Esophagus muscularis mucosa (tissue), 4 donors: Measurements from ENCODE around the gene KYNU. TPM values are rescaled to one million over a fixed set of nuclear protein-coding genes. Genes with fewer than 3 reads are reported as not detected.
"Not testable (repeated sequence)": the region's sequence is repeated elsewhere in the genome, so short reads cannot be mapped to it uniquely, and the experiment has no call there.

Experiments used
- DNase-seq: peaks from one replicate; pipeline ENCODE4 v3.0.0-alpha.2; 2017; ENCODE audit errors: extremely low spot score
- H3K27ac ChIP-seq, 4 donors: fragments of 200-600 bp; sonication (generic); replicated peaks in 1 of 4; 1 replicate in 3 of 4; 2 replicates in 1 of 4; pipeline ENCODE4 v1.5.1; 2016 to 2019; ENCODE audit warnings: mild to moderate bottlenecking in 1 of 4
- H3K27me3 ChIP-seq, 4 donors: fragments of 200-600 bp; sonication (generic); one replicate each; pipeline versions ENCODE4 v1.5.1 to v1.6.0; 2016 to 2019
- H3K36me3 ChIP-seq, 4 donors: fragments of 200-600 bp; sonication (generic); one replicate each; pipeline ENCODE4 v1.5.1; 2016 to 2019
- H3K4me1 ChIP-seq, 4 donors: fragments of 200-600 bp; sonication (generic); one replicate each; pipeline ENCODE4 v1.5.1; 2016 to 2019
- H3K4me3 ChIP-seq, 4 donors: fragments of 200-600 bp; sonication (generic); 1 replicate in 2 of 4; 2 replicates in 2 of 4; pipeline ENCODE4 v1.5.1; 2016 to 2019; ENCODE audit warnings: mild to moderate bottlenecking in 4 of 4, moderate library complexity in 1 of 4
- H3K9me3 ChIP-seq, 4 donors: fragments of 200-600 bp; sonication (generic); 1 replicate in 3 of 4; 2 replicates in 1 of 4; pipeline ENCODE4 v1.5.1; 2016 to 2019
- EP300 ChIP-seq: sonication (generic); formaldehyde crosslinking; IDR thresholded peaks from one replicate; pipeline ENCODE4 v1.6.1; 2017; ENCODE audit warnings: antibody characterized with exemption
- POLR2A ChIP-seq: fragments of 450-650 bp; IDR thresholded peaks from one replicate; pipeline ENCODE4 v1.6.1; 2017; ENCODE audit warnings: antibody characterized with exemption, moderate library complexity, mild to moderate bottlenecking, low read depth
- POLR2AphosphoS5 ChIP-seq, 2 donors: sonication (generic); formaldehyde crosslinking; IDR thresholded peaks; one replicate each; pipeline ENCODE4 v1.6.1; 2017; ENCODE audit warnings: antibody characterized with exemption in 2 of 2
- WGBS: methylation state at CpG from one replicate; pipeline ENCODE4 v1.1.5; 2018; 5-methylcytosine and 5-hydroxymethylcytosine counted together
- intact Hi-C: fragments of 100-400 bp; cut with DNase I; formaldehyde crosslinking; loops from one replicate; pipeline ENCODE4 v1.15.1; 2023
- total RNA-seq, 4 donors: library from RNA; depleted of rRNA; stranded (reverse); fragments of >200 nt; gene quantifications; one replicate each; pipeline versions ENCODE4 v1.1.0 to v1.2.1, GENCODE V29; 2016
- TF ChIP-seq, protein P1 (sequence below), 3 experiments: fragments of 200-600 bp in 2 of 3; fragments of 450-650 bp in 1 of 3; sonication (generic) in 2 of 3; IDR thresholded peaks; one replicate each; pipeline ENCODE4 v1.5.1; 2017 to 2019; ENCODE audit warnings: antibody characterized with exemption in 3 of 3, mild to moderate bottlenecking in 2 of 3, moderate library complexity in 1 of 3

KYNU gene
- total RNA-seq, 4 donors from 2014 or later, result 1.2 to 9.4 (median 3.9) TPM

DNA sequence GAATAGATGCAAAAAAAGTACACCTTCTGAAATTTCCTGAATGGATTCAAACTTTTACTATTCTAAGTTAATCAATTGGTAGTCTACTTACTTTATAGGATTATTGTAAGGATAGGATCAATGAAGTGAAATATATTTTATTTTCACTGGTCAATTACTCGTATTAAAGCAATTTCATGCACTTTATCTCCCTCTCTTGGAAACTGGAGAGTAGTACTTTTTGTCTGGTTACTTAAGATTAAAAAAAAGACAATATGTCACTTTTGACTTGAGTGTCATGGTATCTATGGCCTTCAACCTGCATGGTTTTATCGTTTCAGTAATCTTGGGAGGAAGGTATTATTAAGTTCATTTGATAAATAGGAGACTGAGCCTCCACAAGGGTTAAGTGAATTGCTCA is 1.0 kb upstream of the KYNU start:
- H3K9me3 ChIP-seq, result no peaks in the 10 kb centered on the region
- no peak for TF ChIP-seq POLR2A
- TF ChIP-seq, protein P1, sequence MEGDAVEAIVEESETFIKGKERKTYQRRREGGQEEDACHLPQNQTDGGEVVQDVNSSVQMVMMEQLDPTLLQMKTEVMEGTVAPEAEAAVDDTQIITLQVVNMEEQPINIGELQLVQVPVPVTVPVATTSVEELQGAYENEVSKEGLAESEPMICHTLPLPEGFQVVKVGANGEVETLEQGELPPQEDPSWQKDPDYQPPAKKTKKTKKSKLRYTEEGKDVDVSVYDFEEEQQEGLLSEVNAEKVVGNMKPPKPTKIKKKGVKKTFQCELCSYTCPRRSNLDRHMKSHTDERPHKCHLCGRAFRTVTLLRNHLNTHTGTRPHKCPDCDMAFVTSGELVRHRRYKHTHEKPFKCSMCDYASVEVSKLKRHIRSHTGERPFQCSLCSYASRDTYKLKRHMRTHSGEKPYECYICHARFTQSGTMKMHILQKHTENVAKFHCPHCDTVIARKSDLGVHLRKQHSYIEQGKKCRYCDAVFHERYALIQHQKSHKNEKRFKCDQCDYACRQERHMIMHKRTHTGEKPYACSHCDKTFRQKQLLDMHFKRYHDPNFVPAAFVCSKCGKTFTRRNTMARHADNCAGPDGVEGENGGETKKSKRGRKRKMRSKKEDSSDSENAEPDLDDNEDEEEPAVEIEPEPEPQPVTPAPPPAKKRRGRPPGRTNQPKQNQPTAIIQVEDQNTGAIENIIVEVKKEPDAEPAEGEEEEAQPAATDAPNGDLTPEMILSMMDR (IDR thresholded peaks at IDR 0.05), result no peak
- no peak for TF ChIP-seq POLR2AphosphoS5 (IDR thresholded peaks at IDR 0.05)
- no peak for TF ChIP-seq EP300
- no peak overlapping the region for H3K27ac ChIP-seq
- DNase-seq, result no peak
- H3K4me1 ChIP-seq, result no peaks in the 10 kb centered on the region
- WGBS, result 78% methylated on average over 2 of the region's 2 CpGs
- intact Hi-C loops, result no loop called here
- no peaks in the 10 kb centered on the region for H3K27me3 ChIP-seq
- no peak overlapping the region for H3K4me3 ChIP-seq
- no peaks in the 10 kb centered on the region for H3K36me3 ChIP-seq

DNA sequence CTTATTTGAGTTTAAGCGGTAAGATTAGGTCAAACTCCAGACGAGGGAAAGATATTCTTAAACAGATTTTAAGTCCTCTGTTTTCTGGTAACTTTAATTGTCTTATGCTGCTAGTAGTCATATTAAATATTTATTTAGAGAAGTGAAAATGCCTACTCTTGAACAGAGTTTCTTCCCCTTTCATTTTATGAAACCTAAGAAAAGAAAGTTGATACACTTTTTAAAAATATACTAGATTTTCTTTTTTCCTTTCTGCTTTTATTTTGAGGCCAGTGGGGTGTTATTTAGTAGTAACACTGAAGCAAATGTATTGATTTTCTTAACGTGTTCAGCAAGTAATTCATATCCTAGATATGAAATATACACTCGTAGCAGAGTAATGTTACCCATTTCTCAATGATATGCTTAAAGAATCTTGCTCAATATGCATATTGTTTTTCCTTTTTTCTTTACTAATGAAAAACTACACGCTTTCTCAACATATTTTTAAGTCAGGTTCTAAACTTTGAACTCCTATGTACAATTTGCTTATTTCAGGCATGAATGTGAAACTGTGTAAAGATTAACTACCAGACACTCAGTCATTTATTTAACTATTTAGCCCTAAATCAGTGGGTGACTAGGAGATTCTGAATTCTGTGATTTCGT is 691 bp downstream of the KYNU start:
- peak overlapping the region in 1 of 4 donors; percentile 9 for H3K27ac ChIP-seq
- H3K27me3 ChIP-seq, result no peaks in the 10 kb centered on the region
- TF ChIP-seq POLR2A, result no peak
- no peak for TF ChIP-seq EP300
- TF ChIP-seq, protein P1 (IDR thresholded peaks at IDR 0.05), result no peak
- TF ChIP-seq POLR2AphosphoS5 (IDR thresholded peaks at IDR 0.05), result no peak
- no peaks in the 10 kb centered on the region for H3K4me1 ChIP-seq
- intact Hi-C loops, result no loop called here
- DNase-seq, result no peak
- H3K4me3 ChIP-seq, result peak overlapping the region in 3 of 4 donors; percentile 15 to 19 (median 16)
- H3K9me3 ChIP-seq, result no peaks in the 10 kb centered on the region
- H3K36me3 ChIP-seq, result no peaks in the 10 kb centered on the region
- 67% methylated on average over 6 of the region's 6 CpGs for WGBS

DNA sequence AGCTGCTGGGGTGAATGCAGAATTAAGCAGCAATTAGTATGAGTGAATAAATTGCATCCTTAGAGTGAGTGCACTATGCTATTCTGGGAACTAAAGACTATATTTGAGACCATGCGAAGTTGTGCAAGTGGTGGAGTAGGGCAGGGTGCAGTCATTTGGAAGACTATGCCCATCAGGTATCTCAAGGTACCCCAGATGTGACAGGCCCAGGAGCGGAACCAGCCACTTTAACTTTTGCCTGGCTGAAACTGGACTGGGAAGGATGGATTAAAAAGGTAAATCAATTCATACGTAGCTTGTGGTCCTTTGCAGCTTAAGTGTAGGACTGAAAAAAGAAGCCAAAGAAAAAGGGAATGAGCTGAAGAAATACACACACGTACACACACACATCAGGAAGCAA is 1.7 kb downstream of the KYNU start:
- WGBS, result 87% methylated on average over 4 of the region's 4 CpGs
- TF ChIP-seq EP300, result no peak
- TF ChIP-seq, protein P1 (IDR thresholded peaks at IDR 0.05), result no peak
- TF ChIP-seq POLR2AphosphoS5 (IDR thresholded peaks at IDR 0.05), result no peak
- TF ChIP-seq POLR2A, result no peak
- Histone ChIP-seq H3K4me1 (no peaks in the 10 kb centered on the region), H3K27me3 (no peaks in the 10 kb centered on the region), H3K27ac (no peak overlapping the region), H3K36me3 (no peaks in the 10 kb centered on the region), H3K4me3 (no peak overlapping the region), H3K9me3 (no peaks in the 10 kb centered on the region)
- intact Hi-C loops, result no loop called here
- DNase-seq, result no peak

DNA sequence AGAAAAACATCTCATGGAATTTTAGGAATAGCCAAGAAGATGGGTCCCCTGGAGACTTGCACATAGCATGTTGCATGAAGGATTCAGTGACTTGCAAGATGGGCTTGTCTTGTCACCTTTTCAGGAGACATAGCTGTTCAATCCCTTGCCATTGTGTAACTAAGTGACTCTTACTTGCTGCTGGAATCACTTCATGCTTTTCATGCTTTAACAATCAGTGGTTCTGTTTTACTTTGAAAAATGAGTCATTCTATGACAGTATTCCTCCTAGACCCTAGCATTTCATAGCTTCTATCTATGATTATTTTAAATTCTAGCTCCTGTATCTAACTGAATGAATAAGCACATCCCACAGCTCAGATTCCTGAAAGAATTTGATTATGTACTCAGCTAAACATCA is 2.8 kb downstream of the KYNU start:
- intact Hi-C loops, result no loop called here
- H3K4me3 ChIP-seq, result no peak overlapping the region
- no peak for TF ChIP-seq EP300
- TF ChIP-seq POLR2A, result no peak
- no peak for TF ChIP-seq POLR2AphosphoS5 (IDR thresholded peaks at IDR 0.05)
- TF ChIP-seq, protein P1 (IDR thresholded peaks at IDR 0.05), result no peak
- no peak for DNase-seq
- no peaks in the 10 kb centered on the region for H3K36me3 ChIP-seq
- no peak overlapping the region for H3K27ac ChIP-seq
- H3K9me3 ChIP-seq, result no peaks in the 10 kb centered on the region
- H3K4me1 ChIP-seq, result no peaks in the 10 kb centered on the region
- H3K27me3 ChIP-seq, result no peaks in the 10 kb centered on the region

GRCh38 chr2:142881619-142882018 is 4.2 kb downstream of the KYNU start:
- H3K4me1 ChIP-seq, result no peaks in the 10 kb centered on the region
- DNase-seq, result no peak
- H3K36me3 ChIP-seq, result no peaks in the 10 kb centered on the region
- no peak overlapping the region for H3K4me3 ChIP-seq
- H3K27me3 ChIP-seq, result no peaks in the 10 kb centered on the region
- H3K9me3 ChIP-seq, result no peaks in the 10 kb centered on the region
- WGBS, result 92% methylated on average over 3 of the region's 3 CpGs
- no peak for TF ChIP-seq POLR2AphosphoS5 (IDR thresholded peaks at IDR 0.05)
- no peak for TF ChIP-seq POLR2A
- TF ChIP-seq, protein P1 (IDR thresholded peaks at IDR 0.05), result no peak
- TF ChIP-seq EP300, result no peak
- H3K27ac ChIP-seq, result no peak overlapping the region
- intact Hi-C loops, result no loop called here

DNA sequence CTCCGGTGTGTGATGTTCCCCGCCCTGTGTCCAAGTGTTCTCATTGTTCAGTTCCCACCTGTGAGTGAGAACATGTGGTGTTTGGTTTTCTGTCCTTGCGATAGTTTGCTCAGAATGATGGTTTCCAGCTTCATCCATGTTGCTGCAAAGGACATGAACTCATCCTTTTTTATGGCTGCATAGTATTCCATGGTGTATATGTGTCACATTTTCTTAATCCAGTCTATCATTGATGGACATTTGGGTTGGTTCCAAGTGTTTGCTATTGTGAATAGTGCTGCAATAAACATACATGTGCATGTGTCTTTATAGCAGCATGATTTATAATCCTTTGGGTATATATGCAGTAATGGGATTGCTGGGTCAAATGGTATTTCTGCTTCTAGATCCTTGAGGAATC is 5.0 kb downstream of the KYNU start:
- H3K9me3 ChIP-seq, H3K4me1 ChIP-seq, H3K27ac ChIP-seq, H3K36me3 ChIP-seq, H3K4me3 ChIP-seq, intact Hi-C loops, DNase-seq, H3K27me3 ChIP-seq: not testable (repeated sequence)
- WGBS, result 98% methylated on average over 3 of the region's 3 CpGs
